GM21447 (cell line): ENCODE measurements around the gene SLC44A3.
"Not testable (repeated sequence)": the region's sequence is repeated elsewhere in the genome, so short reads cannot be mapped to it uniquely, and the experiment has no call there.

Experiments
- ATAC-seq: cut with Tn5 transposase; IDR thresholded peaks from one replicate; pipeline ENCODE4 v1.9.1; 2021; ENCODE audit not compliant: unreplicated experiment

Gene SLC44A3

DNA sequence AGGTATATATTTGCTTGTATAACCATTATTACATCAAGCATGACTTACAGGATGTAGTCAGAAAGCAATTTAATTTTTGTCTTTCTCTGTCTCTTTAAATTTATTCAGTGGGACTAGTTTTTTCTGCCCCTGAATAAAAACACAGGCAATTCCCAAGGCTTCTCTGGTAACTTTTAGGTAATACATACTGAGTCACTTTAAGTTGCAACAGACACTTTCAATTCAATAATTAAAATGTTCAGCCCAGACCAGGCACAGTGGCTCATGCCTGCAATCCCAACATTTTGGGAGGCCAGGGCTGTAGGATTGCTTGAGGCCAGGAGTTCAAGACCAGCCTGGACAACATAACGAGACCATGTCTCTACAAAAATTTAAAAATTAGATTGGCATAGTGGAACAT lies 12.3 kb downstream of the SLC44A3 start:
- ATAC-seq = no peak

DNA sequence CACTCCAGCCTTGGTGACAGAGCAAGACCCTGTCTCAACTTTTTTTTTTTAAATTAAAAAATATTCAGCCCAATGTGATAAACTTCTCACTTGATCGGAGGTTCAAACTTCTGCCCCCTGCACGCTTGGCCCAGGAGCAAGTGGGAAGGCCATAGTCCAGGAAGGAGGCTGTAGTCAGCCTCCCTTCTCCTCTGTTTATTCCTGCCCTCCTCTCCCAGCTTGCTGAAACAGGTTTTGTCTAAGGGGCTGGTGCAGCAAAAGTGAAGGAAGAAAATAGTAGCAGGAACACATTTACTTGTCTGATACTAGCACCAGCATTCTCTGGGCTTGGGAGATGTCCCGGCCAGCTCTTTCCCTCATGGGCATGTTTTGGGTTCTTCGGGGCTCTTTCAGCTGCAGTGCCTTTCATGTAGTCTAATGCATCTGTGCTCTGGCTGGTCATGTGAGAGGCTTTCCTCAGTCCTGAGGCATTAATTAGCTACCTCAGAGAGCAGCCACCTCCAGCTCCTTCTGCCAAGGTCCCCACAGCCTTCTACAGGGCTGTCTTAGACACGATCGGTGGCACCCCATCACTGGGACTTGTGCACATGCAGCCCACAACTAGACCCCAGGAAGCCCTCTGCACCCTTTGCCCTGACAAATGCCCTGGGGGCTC lies 12.9 kb downstream of the SLC44A3 start:
- ATAC-seq = no peak

GRCh38 chr1:94836891-94837290 lies 16.7 kb downstream of the SLC44A3 start:
- no peak for ATAC-seq

DNA sequence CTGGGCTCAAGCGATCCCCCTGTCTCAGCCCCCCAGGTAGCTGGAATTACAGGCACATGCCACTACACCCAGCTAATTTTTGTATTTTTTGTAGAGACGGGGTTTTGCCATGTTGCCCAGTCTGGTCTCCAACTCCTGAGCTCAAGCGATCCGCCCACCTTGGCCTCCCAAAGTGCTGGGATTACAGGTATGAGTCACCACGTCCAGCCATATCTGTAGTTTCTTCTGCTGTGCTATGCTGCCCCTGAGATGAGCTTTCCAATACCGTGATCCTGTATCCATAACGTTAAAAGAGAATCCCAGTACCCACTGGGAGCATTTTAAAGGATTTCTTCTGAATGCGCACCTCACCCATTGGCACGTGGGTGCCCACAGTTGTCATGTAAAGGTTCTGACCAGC lies 20.2 kb downstream of the SLC44A3 start:
- ATAC-seq = not testable (repeated sequence)

DNA sequence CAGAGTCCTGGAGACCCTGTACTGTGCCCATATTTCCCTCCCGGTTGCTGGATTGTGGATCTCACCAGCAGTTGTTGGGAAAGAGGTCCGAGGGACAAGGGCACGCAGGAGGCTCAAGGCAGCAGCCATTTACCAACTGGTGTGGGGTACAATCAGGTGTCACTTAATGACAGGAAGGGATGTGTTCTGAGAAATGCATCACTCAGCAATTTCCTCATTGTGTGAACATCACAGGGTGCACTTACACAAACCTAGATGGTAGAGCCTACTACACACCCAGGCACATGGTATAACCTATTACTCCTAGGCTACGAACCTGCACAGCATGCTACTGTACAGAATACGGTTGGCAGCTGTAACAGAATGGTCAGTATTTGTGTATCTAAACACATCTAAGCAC lies 20.7 kb downstream of the SLC44A3 start:
- no peak for ATAC-seq

DNA sequence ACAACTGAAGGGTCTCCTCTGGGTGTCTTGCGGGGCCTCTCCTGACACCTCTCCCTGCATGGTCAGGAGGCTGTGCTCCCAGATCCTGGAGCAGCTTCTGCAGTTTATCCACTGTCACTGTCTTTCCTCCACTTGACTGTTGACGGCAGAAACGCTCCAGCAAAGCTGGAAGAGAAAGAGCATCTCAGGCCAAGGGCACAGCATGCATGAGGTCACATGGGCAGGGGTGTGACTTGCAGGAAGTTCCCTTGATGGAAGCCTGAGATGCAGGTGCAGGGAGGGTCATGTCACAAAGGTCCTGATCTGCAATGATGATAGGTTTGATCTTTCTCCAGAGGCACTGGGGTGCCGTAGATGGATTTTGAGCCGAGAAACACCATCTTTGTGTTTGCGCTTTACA lies 23.3 kb downstream of the SLC44A3 start:
- ATAC-seq = no peak

GRCh38 chr1:94843846-94844245 lies 23.7 kb downstream of the SLC44A3 start:
- ATAC-seq = no peak

GRCh38 chr1:94846308-94846707 lies 26.2 kb downstream of the SLC44A3 start:
- ATAC-seq = no peak

DNA sequence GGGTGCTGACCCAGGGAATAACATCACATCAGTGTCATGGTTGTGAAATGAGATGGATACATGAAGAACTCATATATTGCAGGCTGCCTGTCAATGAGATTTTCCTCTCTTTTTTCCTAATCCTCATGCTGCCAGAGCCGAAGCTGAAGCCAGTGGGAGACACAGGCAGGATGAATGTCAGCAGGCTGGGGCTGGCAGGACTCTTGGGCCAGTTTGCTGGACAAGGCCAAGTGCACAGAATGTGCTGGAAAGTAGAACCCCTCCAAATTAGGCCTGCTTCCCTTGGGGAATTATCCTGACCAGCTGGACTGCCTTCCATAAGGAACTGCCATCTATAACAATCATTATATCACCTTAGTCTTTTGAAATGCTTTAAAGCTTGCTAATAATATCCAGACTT lies 31.4 kb downstream of the SLC44A3 start:
- ATAC-seq = no peak

DNA sequence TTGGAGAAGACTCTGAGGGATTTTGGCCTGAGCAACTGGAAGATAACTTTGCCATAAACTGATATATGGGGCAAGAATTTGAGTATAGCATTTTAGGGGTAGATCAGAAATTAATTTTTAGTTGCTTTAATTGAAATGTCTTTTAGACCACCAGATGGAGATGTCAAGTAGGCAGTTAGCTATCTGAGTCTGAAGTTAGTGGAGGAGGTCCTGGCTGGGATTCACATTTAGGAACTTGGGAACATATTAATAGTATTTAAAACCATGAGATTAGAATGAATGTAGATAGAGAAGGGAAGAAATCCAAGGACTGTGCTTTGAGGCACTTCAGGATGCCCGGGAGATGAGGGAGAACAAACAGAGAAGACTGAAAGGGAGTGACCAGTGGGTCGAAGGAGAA lies 32.6 kb downstream of the SLC44A3 start:
- no peak for ATAC-seq

DNA sequence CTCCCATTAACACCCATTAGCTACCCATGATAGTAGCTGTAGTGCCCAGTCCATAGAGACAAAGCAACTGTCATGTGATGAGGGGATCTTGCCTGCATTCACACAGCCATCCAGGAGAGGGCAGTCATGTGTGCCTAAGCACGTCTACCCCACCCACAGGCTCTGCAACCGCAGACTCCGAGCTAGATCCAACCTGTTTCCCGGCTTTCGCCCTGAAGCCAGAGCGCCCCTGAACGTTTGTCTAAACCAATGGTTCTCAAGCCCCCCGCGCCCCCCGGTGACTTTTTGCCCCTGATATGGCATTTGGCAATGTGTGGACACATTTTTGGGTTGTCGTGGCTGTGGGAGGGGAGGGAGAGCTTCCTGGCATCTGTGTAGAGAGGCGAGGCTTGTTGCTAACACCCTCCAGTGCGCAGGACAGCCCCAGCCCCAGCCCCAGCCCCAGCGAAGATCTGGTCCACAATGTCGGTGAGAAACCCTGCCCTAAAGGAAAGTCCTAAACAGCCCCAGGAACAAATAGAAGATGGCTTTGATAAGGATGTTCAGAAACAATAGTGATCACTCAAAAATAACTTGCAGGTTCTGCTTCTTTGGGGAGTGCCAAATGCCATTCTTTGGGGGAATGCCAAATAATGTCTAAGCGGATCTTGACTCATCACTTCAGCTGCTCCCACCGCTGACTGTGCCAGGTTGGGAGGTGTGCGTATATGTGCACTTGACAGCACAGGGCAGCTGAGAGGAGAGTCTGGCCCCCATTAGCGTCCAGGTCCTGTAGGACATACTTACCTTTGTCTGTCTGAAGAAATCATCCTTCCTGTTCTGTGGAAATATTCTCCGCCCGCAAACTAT lies 34.5 kb downstream of the SLC44A3 start:
- ATAC-seq = peak; percentile 99

DNA sequence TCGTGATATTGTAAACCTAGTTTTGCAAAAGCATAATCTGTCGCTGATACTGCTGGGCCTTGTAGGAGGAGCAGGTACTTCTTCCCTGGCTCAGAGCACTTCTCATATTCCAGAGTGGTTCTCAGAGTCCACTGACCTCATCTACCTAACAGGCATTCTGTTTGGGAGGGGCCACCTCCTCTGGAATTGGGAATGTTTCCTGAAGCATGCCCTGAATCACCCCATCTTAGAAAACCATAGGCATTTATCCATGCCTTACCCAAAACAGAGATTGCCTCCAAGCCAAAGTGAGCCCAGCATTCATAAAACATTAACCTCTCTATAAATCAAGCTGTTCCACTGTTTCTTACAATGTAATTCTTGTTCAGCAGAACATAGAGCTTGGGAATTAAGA lies 35.1 kb downstream of the SLC44A3 start:
- ATAC-seq = no peak

GRCh38 chr1:94856004-94856403 lies 35.8 kb downstream of the SLC44A3 start:
- no peak for ATAC-seq

GRCh38 chr1:94856868-94857267 lies 36.7 kb downstream of the SLC44A3 start:
- no peak for ATAC-seq

- ATAC-seq = no peak
Measured at GRCh38 chr1:94858276-94858675, 38.1 kb downstream of the SLC44A3 start.

DNA sequence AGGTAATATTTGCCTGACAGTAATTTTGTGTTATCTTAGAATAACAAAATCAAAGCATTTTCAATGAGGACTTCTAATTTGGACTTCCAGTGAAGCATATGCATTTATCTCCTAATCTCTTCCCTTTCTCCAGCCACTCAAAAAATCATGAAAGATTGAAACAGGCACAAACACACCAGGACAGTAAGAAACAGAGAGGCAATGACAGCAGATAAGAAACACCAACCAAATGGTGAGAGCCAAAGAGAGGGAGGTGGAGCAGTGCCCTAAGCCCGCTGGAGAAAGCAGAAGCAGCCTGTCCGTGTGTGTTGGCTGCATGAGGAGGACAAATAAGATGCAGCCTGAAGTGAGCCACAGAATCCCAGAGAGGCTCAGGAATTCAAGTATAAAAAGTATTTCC lies 39.0 kb downstream of the SLC44A3 start:
- no peak for ATAC-seq

GRCh38 chr1:94862718-94863117 lies 42.6 kb downstream of the SLC44A3 start:
- ATAC-seq = no peak

DNA sequence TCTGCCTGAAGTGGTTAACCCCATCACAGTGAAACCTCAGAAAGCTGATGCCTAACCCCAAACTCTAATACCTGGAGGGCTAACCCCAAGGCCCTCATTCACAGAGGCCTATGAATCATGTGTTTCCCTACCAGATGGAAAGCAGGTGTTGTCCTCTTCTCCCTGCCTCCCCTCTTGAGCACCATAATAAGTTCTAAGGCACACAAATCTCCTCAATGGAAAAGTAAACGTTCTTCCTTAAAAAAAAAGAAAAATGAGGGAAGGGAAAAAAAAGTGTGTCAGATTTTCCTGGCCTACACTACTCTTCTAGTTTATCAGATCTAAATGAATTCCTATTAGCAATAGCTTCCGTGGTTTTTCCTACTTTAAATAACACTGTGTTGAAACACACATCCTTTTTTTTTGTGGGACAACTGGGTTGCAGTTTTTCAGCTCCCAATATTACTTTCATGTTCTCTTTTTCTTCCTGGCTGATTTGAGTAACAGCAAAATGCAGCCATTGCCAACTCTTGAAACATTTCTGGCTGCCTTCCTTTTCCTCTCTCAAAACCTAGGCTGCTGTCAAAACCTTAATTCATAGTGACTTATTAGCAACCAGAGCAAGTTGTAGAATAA lies 43.2 kb downstream of the SLC44A3 start:
- no peak for ATAC-seq

DNA sequence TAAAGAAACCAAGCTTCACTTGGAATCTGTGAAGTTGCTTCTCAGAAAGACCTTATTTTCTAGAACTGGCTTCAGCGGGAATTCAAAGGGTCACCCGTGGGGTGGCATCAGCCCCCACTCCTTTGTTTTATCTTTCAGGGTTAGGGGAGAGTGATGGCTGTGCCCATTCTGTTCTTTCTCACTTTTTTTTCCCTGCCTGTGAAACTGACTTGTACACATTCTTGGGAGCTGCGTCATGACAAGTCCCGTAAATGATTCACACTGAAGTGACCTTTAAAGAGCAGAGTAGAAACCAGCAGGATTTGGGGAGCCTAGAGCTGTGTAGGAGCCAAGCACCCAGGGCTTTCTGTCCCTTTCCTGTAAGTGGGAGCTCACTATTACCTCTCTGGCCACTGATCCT lies 43.8 kb downstream of the SLC44A3 start:
- ATAC-seq = no peak

DNA sequence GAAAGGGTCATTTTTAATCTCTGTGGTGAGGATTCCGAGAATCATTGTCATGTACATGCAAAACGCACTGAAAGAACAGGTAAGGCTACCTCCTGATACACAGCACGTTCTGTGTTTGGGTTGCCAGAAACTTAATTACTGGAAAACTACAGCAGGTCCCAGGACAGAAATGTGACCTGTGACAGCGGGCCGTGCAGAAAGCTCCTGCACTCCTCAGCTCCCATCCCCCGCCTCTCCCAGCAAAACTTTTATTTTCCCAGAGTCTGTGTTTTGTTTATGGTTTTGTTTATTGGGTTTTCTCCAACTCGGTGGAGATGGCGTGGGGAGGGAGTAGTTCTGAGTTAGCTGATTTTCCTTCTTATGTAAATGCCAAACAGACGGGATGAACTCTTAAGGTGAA lies 44.7 kb downstream of the SLC44A3 start:
- no peak for ATAC-seq

GRCh38 chr1:94865360-94865759 lies 45.2 kb downstream of the SLC44A3 start:
- ATAC-seq = no peak

- no peak for ATAC-seq
Measured at GRCh38 chr1:94866164-94866807, 46.1 kb downstream of the SLC44A3 start.
